GM18520 (cell line): Measurements from ENCODE around the gene SFMBT2.

Experiments
- ATAC-seq: cut with Tn5 transposase; IDR thresholded peaks from one replicate; pipeline ENCODE4 v1.9.1; 2021; ENCODE audit not compliant: unreplicated experiment

The SFMBT2 gene

GRCh38 chr10:7370511-7370910, 40.3 kb downstream of the SFMBT2 start:
- no peak for ATAC-seq

- no peak for ATAC-seq
These were observed 45.6 kb downstream of the SFMBT2 start for GRCh38 chr10:7365027-7365745.

GRCh38 chr10:7364474-7364873, 46.4 kb downstream of the SFMBT2 start:
- ATAC-seq, result no peak

GRCh38 chr10:7363700-7364099, 47.1 kb downstream of the SFMBT2 start:
- ATAC-seq, result no peak

GRCh38 chr10:7362471-7362870, 48.4 kb downstream of the SFMBT2 start:
- no peak for ATAC-seq

DNA sequence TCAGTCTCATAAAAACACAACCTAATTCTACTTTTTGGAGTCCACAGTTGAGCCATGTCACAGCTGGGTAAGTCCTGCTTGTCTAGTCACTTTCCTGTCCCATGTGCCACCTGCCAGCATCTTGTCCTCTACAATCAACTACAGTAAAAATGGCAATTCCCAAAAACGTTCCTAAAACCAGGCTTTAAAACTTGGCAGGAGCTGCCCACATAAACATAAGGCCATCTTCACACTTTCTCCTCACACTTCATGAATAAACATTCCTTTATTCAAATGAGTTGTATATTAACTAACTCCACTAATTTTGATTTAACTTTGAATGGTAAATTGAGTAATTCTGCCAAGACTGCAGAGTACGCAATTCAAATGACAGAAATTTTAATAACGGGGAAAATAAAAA, 49.5 kb downstream of the SFMBT2 start:
- no peak for ATAC-seq

- no peak for ATAC-seq
These were observed 50.9 kb downstream of the SFMBT2 start for GRCh38 chr10:7359954-7360353.

GRCh38 chr10:7359356-7359755, 51.5 kb downstream of the SFMBT2 start:
- ATAC-seq, result no peak

DNA sequence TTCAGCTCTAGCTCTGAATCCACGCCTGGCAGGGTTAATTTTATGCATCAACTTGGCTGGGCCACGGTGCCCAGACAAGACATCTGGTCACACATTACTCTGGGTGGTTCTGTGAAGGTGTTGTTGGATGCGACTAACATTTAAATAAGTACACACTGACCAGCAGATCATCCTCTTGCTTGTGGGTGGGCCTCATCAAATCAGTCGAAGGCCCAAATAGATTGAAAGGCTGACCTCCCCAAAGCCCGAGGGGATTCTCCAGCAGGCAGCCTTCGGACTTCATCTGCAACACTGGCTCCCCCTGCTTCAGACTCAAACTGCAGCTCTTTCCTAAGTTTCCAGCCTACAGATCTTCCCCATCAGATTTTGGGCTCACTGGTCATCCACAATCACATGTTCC, 53.6 kb downstream of the SFMBT2 start:
- no peak for ATAC-seq

- no peak for ATAC-seq
These were observed 56.3 kb downstream of the SFMBT2 start for GRCh38 chr10:7354330-7355047.

GRCh38 chr10:7351894-7352293, 58.9 kb downstream of the SFMBT2 start:
- ATAC-seq, result no peak

DNA sequence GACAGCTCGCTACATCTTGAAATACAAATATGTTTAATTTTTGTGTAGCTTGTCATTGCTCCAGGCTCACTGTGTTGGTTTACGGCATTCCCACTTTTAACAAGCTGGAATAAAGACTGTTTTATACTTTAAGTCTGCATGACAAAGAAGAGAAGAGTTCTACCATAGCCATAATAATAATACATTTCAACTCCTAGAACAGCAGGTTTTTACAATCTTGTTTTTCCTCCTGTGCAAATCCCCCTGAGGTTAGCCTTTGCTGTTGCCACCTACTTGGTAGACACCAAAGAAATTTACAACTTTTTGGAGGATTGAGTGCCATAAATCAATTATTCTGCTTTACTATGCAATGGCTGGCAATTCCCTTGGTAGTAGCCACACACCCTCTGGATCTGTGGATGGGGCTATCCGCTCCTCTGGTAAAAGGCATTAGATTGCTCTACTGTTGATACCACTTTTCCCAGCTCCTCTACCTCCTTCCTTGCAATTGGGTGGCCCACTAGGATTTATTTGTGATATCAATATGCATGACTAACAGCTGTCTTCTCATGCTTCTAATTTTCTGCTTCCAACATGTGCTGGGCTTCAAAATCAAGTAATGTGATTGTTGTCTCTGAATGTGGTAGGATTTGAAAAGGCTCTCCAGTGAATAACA, 60.2 kb downstream of the SFMBT2 start:
- ATAC-seq, result no peak

DNA sequence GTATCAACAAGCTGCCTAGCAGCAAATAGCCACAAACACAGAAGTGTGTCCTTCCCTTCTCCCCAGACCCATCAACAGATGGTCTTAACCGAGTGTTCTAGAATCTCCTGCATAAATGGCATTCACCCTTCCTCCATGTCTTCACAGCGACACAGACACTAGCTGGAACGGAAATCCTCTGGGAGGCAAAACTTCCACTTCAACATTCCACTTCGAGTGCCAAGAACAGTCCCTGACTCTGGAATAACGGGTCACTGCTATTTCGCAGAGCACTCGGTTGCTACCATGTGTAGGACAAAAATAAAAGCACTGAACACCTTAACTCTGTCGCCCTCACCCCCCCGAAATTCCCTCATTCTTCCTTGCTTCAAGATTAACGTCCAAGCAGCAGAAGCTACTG, 65.1 kb downstream of the SFMBT2 start:
- ATAC-seq, result no peak

GRCh38 chr10:7343040-7343439, 67.8 kb downstream of the SFMBT2 start:
- no peak for ATAC-seq

- ATAC-seq, result no peak
These were observed 70.5 kb downstream of the SFMBT2 start for GRCh38 chr10:7340179-7340874.

DNA sequence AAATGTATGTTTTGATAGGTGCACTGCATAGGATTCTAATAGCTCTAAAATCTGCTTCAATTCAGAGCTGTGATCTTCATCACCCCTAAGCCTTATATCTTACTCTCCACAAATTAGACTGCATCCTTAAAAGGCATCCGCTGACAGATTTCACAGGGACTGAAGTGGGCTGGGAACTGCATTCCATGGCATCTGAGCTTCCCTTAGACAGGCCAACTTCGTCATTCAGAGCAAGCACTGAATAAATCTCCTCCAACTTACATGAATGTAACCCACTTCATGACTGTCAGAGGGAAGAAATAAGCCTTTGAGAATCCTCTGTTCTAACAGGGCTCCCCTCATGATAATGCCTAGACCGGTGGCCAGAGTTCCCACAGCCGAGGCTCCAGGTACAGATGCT, 71.3 kb downstream of the SFMBT2 start:
- no peak for ATAC-seq

GRCh38 chr10:7338469-7338868, 72.4 kb downstream of the SFMBT2 start:
- no peak for ATAC-seq

DNA sequence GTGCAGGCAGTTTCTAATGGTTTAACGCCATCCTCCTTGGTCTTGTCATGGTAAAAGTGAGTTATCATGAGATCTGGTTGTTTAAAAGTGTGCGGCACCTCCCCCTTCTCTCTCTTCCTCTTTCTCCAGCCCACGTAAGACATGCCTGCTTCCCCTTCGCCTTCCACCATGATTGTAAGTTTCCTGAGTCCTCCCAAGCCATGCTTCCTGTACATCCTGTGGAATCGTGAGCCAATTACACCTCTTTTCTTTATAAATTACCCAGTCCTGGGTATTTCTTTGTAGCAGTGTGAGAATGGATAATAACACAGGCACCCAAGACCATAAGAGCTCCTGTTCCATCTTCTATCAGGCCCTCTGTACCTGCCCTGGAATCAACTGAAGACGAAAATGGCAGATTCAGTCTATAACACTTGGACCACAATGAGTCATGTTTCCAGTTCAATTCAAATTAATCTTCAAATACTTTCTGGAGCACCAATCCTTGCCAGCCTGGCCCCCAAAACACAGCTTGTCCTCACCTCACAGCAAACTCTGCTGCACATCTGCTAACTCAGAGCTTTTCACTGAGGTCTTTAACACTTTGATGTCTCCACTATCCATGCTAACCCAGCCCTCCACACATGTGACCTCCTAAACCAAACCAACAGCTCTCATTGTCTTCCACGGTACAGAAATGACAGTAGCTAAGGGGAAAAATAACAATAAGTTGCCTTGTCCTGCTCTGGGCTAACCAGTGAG, 73.2 kb downstream of the SFMBT2 start:
- ATAC-seq, result peak; percentile 54

DNA sequence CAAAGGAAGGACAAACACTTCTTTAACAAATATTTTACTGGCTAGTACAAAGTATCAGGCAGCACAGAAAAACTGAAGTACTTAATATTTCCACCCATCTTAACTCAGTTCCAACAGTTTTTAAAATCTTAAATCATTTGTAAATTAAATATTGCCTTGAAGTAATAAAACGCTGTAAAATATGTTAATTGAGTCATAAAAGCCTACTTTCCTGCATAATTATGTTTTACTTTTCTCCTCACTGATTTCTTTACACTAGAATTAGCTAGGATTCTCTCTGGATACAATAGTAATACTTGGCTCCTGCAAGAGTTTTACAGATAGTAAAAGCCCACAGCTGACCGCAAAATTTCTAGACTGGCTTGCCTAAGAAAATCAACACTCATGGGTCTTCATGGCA, 74.9 kb downstream of the SFMBT2 start:
- ATAC-seq, result no peak

DNA sequence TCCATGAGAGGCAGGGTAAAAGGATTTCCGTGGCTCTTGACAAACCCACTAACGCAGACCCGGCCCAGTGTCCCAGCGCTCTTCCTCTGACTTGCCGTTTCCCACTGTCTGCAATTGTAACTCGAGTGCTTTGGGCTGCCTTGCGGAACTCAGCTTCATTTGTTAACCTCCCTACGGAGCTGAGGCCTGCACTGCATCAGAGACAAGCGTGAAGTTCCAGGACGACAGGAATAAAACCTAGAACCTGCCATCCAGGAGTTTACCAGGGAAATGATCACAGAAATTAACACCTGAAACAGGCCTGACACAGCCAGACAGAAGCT, 76.2 kb downstream of the SFMBT2 start:
- no peak for ATAC-seq
